H9 (cell line): ENCODE results near the gene LRP1B. TPM values are rescaled to one million over a fixed set of nuclear protein-coding genes. Genes with fewer than 3 reads are reported as not detected.

Experiments
- DNase-seq: peaks from one replicate; pipeline ENCODE4 v3.0.0-alpha.2; 2017
- H2AFZ ChIP-seq: one replicate; pipeline ENCODE4 v1.6.1; 2013; ENCODE audit warnings: mild to moderate bottlenecking, low read length, control low read depth, moderate library complexity
- H2AK5ac ChIP-seq: 2 replicates; pipeline ENCODE4 v1.6.1; 2013; ENCODE audit warnings: low read length, control low read depth, mixed read lengths; ENCODE audit not compliant: insufficient read length
- H2BK120ac ChIP-seq: one replicate; pipeline ENCODE4 v1.6.1; 2013; ENCODE audit warnings: low read depth, mild to moderate bottlenecking, low read length, control low read depth, inconsistent platforms; ENCODE audit not compliant: poor library complexity, severe bottlenecking
- H2BK12ac ChIP-seq: 2 replicates; pipeline ENCODE4 v1.6.1; 2013; ENCODE audit warnings: low read length, control low read depth, mixed read lengths, low read depth; ENCODE audit not compliant: insufficient read length
- H2BK15ac ChIP-seq: 2 replicates; pipeline ENCODE4 v1.6.1; 2013; ENCODE audit warnings: low read depth, low read length, control low read depth
- H2BK20ac ChIP-seq: one replicate; pipeline ENCODE4 v1.6.1; 2013; ENCODE audit warnings: low read depth, mild to moderate bottlenecking, low read length, control low read depth, inconsistent platforms; ENCODE audit not compliant: poor library complexity, severe bottlenecking
- H2BK5ac ChIP-seq: 2 replicates; pipeline ENCODE4 v1.6.1; 2013; ENCODE audit warnings: low read length, control low read depth, mixed read lengths; ENCODE audit not compliant: insufficient read length
- H3K14ac ChIP-seq: 2 replicates; pipeline ENCODE4 v1.6.1; 2013; ENCODE audit warnings: low read length, control low read depth; ENCODE audit not compliant: insufficient read depth
- H3K18ac ChIP-seq: 2 replicates; pipeline ENCODE4 v1.6.1; 2013; ENCODE audit warnings: low read depth, mild to moderate bottlenecking, mixed read lengths, low read length, control low read depth; ENCODE audit not compliant: insufficient read length
- H3K23ac ChIP-seq: 2 replicates; pipeline ENCODE4 v1.6.1; 2013; ENCODE audit warnings: low read length, control low read depth, mixed read lengths, low read depth; ENCODE audit not compliant: insufficient read length
- H3K23me2 ChIP-seq: 2 replicates; pipeline ENCODE4 v1.6.1; 2013; ENCODE audit warnings: low read depth, mild to moderate bottlenecking, mixed read lengths, low read length, control low read depth; ENCODE audit not compliant: insufficient read length, poor library complexity, severe bottlenecking
- H3K27ac ChIP-seq: 2 replicates; pipeline ENCODE4 v1.5.1; 2013; ENCODE audit warnings: low read length, control low read depth, mixed read lengths, low read depth; ENCODE audit not compliant: insufficient read length
- H3K27me3 ChIP-seq: 2 replicates; pipeline ENCODE4 v1.6.1; 2013; ENCODE audit warnings: low read length, control low read depth, inconsistent platforms; ENCODE audit not compliant: insufficient read depth
- H3K4ac ChIP-seq: 2 replicates; pipeline ENCODE4 v1.6.1; 2013; ENCODE audit warnings: low read depth, mild to moderate bottlenecking, control low read depth, inconsistent platforms, low read length, moderate library complexity
- H3K4me1 ChIP-seq: 2 replicates; pipeline ENCODE4 v1.6.1; 2013; ENCODE audit warnings: low read length, control low read depth, inconsistent platforms; ENCODE audit not compliant: insufficient read depth
- H3K4me2 ChIP-seq: 2 replicates; pipeline ENCODE4 v1.6.1; 2013; ENCODE audit warnings: low read length, control low read depth, mixed read lengths; ENCODE audit not compliant: insufficient read length, insufficient read depth
- H3K56ac ChIP-seq: 2 replicates; pipeline ENCODE4 v1.6.1; 2013; ENCODE audit warnings: low read depth, mild to moderate bottlenecking, mixed read lengths, low read length, control low read depth; ENCODE audit not compliant: insufficient read length
- H3K79me1 ChIP-seq: 2 replicates; pipeline ENCODE4 v1.6.1; 2013; ENCODE audit warnings: low read depth, mild to moderate bottlenecking, moderate library complexity, low read length, control low read depth, inconsistent platforms; ENCODE audit not compliant: insufficient read depth, poor library complexity, severe bottlenecking
- H3K79me2 ChIP-seq: 2 replicates; pipeline ENCODE4 v1.6.1; 2013; ENCODE audit warnings: low read length, control low read depth, inconsistent platforms; ENCODE audit not compliant: insufficient read depth
- H3K9ac ChIP-seq: 2 replicates; pipeline ENCODE4 v1.6.1; 2013; ENCODE audit warnings: low read length, control low read depth, mixed read lengths; ENCODE audit not compliant: insufficient read length; ENCODE audit errors: extremely low read depth
- H3K9me3 ChIP-seq: one replicate; pipeline ENCODE4 v1.6.1; 2013; ENCODE audit warnings: low read depth, low read length, inconsistent platforms; ENCODE audit not compliant: control insufficient read depth
- H3T11ph ChIP-seq: one replicate; pipeline ENCODE4 v1.6.1; 2013; ENCODE audit warnings: mild to moderate bottlenecking, low read length, control low read depth, inconsistent platforms
- H4K20me1 ChIP-seq: one replicate; pipeline ENCODE4 v1.6.1; 2013; ENCODE audit not compliant: control insufficient read depth, insufficient read length, insufficient read depth
- H4K5ac ChIP-seq: 2 replicates; pipeline ENCODE4 v1.6.1; 2013; ENCODE audit warnings: low read depth, mild to moderate bottlenecking, mixed read lengths, low read length, control low read depth; ENCODE audit not compliant: insufficient read length
- H4K8ac ChIP-seq: replicated peaks from 2 replicates; pipeline ENCODE4 v1.6.1; 2013; ENCODE audit warnings: low read length, control low read depth, mixed read lengths, low read depth; ENCODE audit not compliant: insufficient read length
- H4K91ac ChIP-seq: 2 replicates; pipeline ENCODE4 v1.6.1; 2013; ENCODE audit warnings: low read depth, mild to moderate bottlenecking, moderate library complexity, mixed read lengths, low read length, control low read depth; ENCODE audit not compliant: insufficient read length
- H3K27ac Mint-ChIP-seq, 3 experiments: 2 replicates in 2 of 3; 3 replicates in 1 of 3; pipeline ENCODE4 v1.8.0; 2020 to 2021; ENCODE audit warnings: mixed read lengths in 3 of 3, mild to moderate bottlenecking in 1 of 3, moderate library complexity in 1 of 3
- H3K27me3 Mint-ChIP-seq: 2 replicates; pipeline ENCODE4 v1.8.0; 2021; ENCODE audit warnings: low read depth, mild to moderate bottlenecking, moderate library complexity, mixed read lengths
- H3K36me3 Mint-ChIP-seq, 3 experiments: 2 replicates in 2 of 3; 3 replicates in 1 of 3; pipeline ENCODE4 v1.8.0; 2020 to 2021; ENCODE audit warnings: low read depth in 3 of 3, mixed read lengths in 3 of 3; ENCODE audit not compliant: insufficient read depth in 1 of 3
- H3K4me1 Mint-ChIP-seq, 2 experiments: 2 replicates each; pipeline ENCODE4 v1.8.0; 2020; ENCODE audit warnings: mixed read lengths in 2 of 2
- H3K4me3 Mint-ChIP-seq, 2 experiments: 2 replicates in 1 of 2; 3 replicates in 1 of 2; pipeline ENCODE4 v1.8.0; 2020 to 2021; ENCODE audit warnings: mild to moderate bottlenecking in 2 of 2, mixed read lengths in 2 of 2, moderate library complexity in 1 of 2
- H3K9me3 Mint-ChIP-seq, 2 experiments: 2 replicates in 1 of 2; 3 replicates in 1 of 2; pipeline ENCODE4 v1.8.0; 2020; ENCODE audit warnings: mild to moderate bottlenecking in 2 of 2, mixed read lengths in 2 of 2, moderate library complexity in 1 of 2
- CTCF ChIP-seq: fragments of 200-600 bp; sonication (generic); conservative IDR thresholded peaks from 3 replicates; pipeline ENCODE4 v1.8.0; 2021; ENCODE audit warnings: antibody characterized with exemption, mild to moderate bottlenecking
- total RNA-seq: library from RNA; stranded (reverse); gene quantifications from 2 replicates; pipeline ENCODE4 v1.2.1, GENCODE V29; 2021

LRP1B gene
- total RNA-seq, 1 experiment from 2014 or later = not detected

- Histone ChIP-seq H3K4me2 (no peak overlapping the region), H3K79me2 (no peaks in the 10 kb centered on the region), H3K23me2 (no peaks in the 10 kb centered on the region), H2BK15ac (no peak overlapping the region), H2BK120ac (no peak overlapping the region), H4K20me1 (no peaks in the 10 kb centered on the region), H3K4me1 (no peaks in the 10 kb centered on the region), H3K4ac (no peak overlapping the region), H4K91ac (no peak overlapping the region), H3T11ph (no peak overlapping the region), H3K9ac (no peak overlapping the region), H3K56ac (no peak overlapping the region), H3K23ac (no peak overlapping the region), H2AFZ (no peak overlapping the region), H2BK12ac (no peak overlapping the region), H3K27ac (no peak overlapping the region), H4K5ac (no peak overlapping the region), H2BK5ac (no peak overlapping the region), H4K8ac (no peak overlapping the region), H3K18ac (no peak overlapping the region), H3K9me3 (no peaks in the 10 kb centered on the region), H3K79me1 (no peaks in the 10 kb centered on the region), H3K14ac (no peak overlapping the region), H3K27me3 (no peaks in the 10 kb centered on the region), H2AK5ac (no peak overlapping the region), H2BK20ac (no peak overlapping the region)
- no peak overlapping the region for H3K4me3 Mint-ChIP-seq
- H3K27me3 Mint-ChIP-seq = no peaks in the 10 kb centered on the region
- no peak overlapping the region for H3K27ac Mint-ChIP-seq
- peaks cover 10% of the 10 kb centered on the region in 2 experiments for H3K4me1 Mint-ChIP-seq
- DNase-seq = no peak
- H3K9me3 Mint-ChIP-seq = peaks cover 0 to 3% of the 10 kb centered on the region in 2 experiments; a peak in 1 of 5 replicates
- no peak; the same call in 1 of the 3 replicates for TF ChIP-seq CTCF
- H3K36me3 Mint-ChIP-seq = no peaks in the 10 kb centered on the region
Measured at GRCh38 chr2:140943867-140944266, 1186.9 kb downstream of the LRP1B start.
